ENCODE results near the gene MIEF2. TPM values are rescaled to one million over a fixed set of nuclear protein-coding genes. Genes with fewer than 3 reads are reported as not detected.

Gene MIEF2
- polyA plus RNA-seq, 1 experiment: 12.0 TPM

GRCh38 chr17:18237461-18237860 is 23.0 kb upstream of the MIEF2 start:
- no peak overlapping the region for H3K4me3 ChIP-seq (ENCODE audit: low read depth, low read length)
- H3K36me3 ChIP-seq (ENCODE audit: control insufficient read depth, insufficient read depth, low read length): peaks cover 43% of the 10 kb centered on the region
- TF ChIP-seq CTCF (IDR thresholded peaks at IDR 0.05; ENCODE audit: insufficient read depth, low read depth, low read length): no peak
- H3K27me3 ChIP-seq (ENCODE audit: control insufficient read depth, insufficient read depth, low read length): no peaks in the 10 kb centered on the region
- ChIA-PET CTCF (interaction anchor here (1.3 to 1.9 kb wide), 2 partner anchors 10 to 20 kb away, joined by 3 to 5 read pairs; no protein-coding TSS in a partner anchor), POLR2A (no interaction called here)
- no peak for DNase-seq (ENCODE audit: low read depth)

- POLR2A ChIA-PET: no interaction called here
- no peak for TF ChIP-seq CTCF (IDR thresholded peaks at IDR 0.05; ENCODE audit: insufficient read depth, low read depth, low read length)
- H3K36me3 ChIP-seq (ENCODE audit: control insufficient read depth, insufficient read depth, low read length): peaks cover 43% of the 10 kb centered on the region
- CTCF ChIA-PET: interaction anchor here (1.3 to 1.9 kb wide), 2 partner anchors 9 to 20 kb away, joined by 3 to 5 read pairs; no protein-coding TSS in a partner anchor
- DNase-seq (ENCODE audit: low read depth): no peak
- no peaks in the 10 kb centered on the region for H3K27me3 ChIP-seq (ENCODE audit: control insufficient read depth, insufficient read depth, low read length)
- no peak overlapping the region for H3K4me3 ChIP-seq (ENCODE audit: low read depth, low read length)
Measured at GRCh38 chr17:18238299-18238698, 22.2 kb upstream of the MIEF2 start.

GRCh38 chr17:18240449-18240848 is 20.0 kb upstream of the MIEF2 start:
- no peak overlapping the region for H3K4me3 ChIP-seq (ENCODE audit: low read depth, low read length)
- ChIA-PET CTCF (no interaction called here), POLR2A (no interaction called here)
- TF ChIP-seq CTCF (IDR thresholded peaks at IDR 0.05; ENCODE audit: insufficient read depth, low read depth, low read length): no peak
- no peaks in the 10 kb centered on the region for H3K27me3 ChIP-seq (ENCODE audit: control insufficient read depth, insufficient read depth, low read length)
- no peak for DNase-seq (ENCODE audit: low read depth)
- peaks cover 43% of the 10 kb centered on the region for H3K36me3 ChIP-seq (ENCODE audit: control insufficient read depth, insufficient read depth, low read length)

- TF ChIP-seq CTCF (IDR thresholded peaks at IDR 0.05; ENCODE audit: insufficient read depth, low read depth, low read length): no peak
- DNase-seq (ENCODE audit: low read depth): no peak
- ChIA-PET POLR2A (no interaction called here), CTCF (no interaction called here)
- Histone ChIP-seq H3K27me3 (ENCODE audit: control insufficient read depth, insufficient read depth, low read length) (no peaks in the 10 kb centered on the region), H3K36me3 (ENCODE audit: control insufficient read depth, insufficient read depth, low read length) (peaks cover 50% of the 10 kb centered on the region), H3K4me3 (ENCODE audit: low read depth, low read length) (no peak overlapping the region)
Measured at GRCh38 chr17:18241229-18241871, 19.1 kb upstream of the MIEF2 start.

- ChIA-PET CTCF (no interaction called here), POLR2A (no interaction called here)
- Histone ChIP-seq H3K36me3 (ENCODE audit: control insufficient read depth, insufficient read depth, low read length) (peaks cover 60% of the 10 kb centered on the region), H3K4me3 (ENCODE audit: low read depth, low read length) (no peak overlapping the region), H3K27me3 (ENCODE audit: control insufficient read depth, insufficient read depth, low read length) (no peaks in the 10 kb centered on the region)
- DNase-seq (ENCODE audit: low read depth): no peak
- no peak for TF ChIP-seq CTCF (IDR thresholded peaks at IDR 0.05; ENCODE audit: insufficient read depth, low read depth, low read length)
Measured at GRCh38 chr17:18245038-18245776, 15.3 kb upstream of the MIEF2 start.

Data from BJ (cell line).